ENCODE measurements around the gene H2AZ2.

DNA sequence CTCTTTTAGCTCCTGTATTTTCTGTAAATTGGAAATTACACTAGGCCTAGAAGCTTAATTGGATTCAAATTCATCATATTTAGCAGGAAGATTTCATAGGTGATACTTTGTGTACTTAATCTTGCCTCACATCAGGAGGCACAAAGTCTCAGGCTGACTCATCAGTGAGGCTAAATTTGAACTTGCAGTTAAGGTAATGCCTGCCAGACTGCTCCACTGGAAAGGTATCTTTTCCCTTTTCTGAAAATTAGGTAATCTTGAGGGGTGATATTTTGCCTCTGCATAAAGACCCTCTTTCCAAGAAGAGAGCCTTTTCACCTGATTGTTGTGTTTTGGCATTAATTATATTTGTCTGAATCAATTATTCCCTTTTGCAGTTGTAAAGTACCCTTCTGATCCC lies 36.8 kb downstream of the H2AZ2 start:
- TF ChIP-seq, protein P1, sequence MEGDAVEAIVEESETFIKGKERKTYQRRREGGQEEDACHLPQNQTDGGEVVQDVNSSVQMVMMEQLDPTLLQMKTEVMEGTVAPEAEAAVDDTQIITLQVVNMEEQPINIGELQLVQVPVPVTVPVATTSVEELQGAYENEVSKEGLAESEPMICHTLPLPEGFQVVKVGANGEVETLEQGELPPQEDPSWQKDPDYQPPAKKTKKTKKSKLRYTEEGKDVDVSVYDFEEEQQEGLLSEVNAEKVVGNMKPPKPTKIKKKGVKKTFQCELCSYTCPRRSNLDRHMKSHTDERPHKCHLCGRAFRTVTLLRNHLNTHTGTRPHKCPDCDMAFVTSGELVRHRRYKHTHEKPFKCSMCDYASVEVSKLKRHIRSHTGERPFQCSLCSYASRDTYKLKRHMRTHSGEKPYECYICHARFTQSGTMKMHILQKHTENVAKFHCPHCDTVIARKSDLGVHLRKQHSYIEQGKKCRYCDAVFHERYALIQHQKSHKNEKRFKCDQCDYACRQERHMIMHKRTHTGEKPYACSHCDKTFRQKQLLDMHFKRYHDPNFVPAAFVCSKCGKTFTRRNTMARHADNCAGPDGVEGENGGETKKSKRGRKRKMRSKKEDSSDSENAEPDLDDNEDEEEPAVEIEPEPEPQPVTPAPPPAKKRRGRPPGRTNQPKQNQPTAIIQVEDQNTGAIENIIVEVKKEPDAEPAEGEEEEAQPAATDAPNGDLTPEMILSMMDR (IDR thresholded peaks at IDR 0.05), result no peak
- TF ChIP-seq POLR2A (IDR thresholded peaks at IDR 0.05), result no peak

All from prostate gland (tissue), 2 donors.